H1 (cell line): ENCODE measurements around the gene PCDHGA1. TPM values are rescaled to one million over a fixed set of nuclear protein-coding genes. Genes with fewer than 3 reads are reported as not detected.

Experiments used
- CTCF ChIA-PET: fragments of 300-600 bp; sonication (Branson Sonifier 250); formaldehyde crosslinking; loops from one replicate; lab custom pipeline; 2021; ENCODE audit not compliant: partially characterized antibody; lab: Charles Lee
- POLR2A ChIA-PET: fragments of 300-600 bp; sonication (Branson Sonifier 250); formaldehyde crosslinking; loops from one replicate; lab custom pipeline; 2021; ENCODE audit warnings: inconsistent platforms; ENCODE audit not compliant: partially characterized antibody; lab: Charles Lee
- DNase-seq, 2 experiments: peaks; one replicate each; pipeline versions ENCODE4 v3.0.0 to v3.0.0-alpha.2; 2010 to 2022; ENCODE audit warnings: low spot score in 2 of 2, low read depth in 1 of 2, mixed read lengths in 1 of 2
- FAIRE-seq: peaks from 2 replicates; lab custom pipeline; 2011; peaks lifted over from hg19 to GRCh38; lab: Jason Lieb, UNC
- H2AFZ ChIP-seq: 2 replicates; pipeline ENCODE4 v1.8.1; 2012; ENCODE audit warnings: low read length, inconsistent platforms
- H2AK5ac ChIP-seq: 2 replicates; pipeline ENCODE4 v1.6.1; 2013; ENCODE audit warnings: low read depth, low read length
- H2BK120ac ChIP-seq: replicated peaks from 2 replicates; pipeline ENCODE3; 2013; ENCODE audit warnings: low read depth, low read length, inconsistent platforms
- H2BK12ac ChIP-seq: 2 replicates; pipeline ENCODE4 v1.6.1; 2013; ENCODE audit warnings: low read depth, low read length
- H2BK15ac ChIP-seq: 2 replicates; pipeline ENCODE4 v1.6.1; 2013; ENCODE audit warnings: low read length
- H2BK20ac ChIP-seq: 2 replicates; pipeline ENCODE4 v1.6.1; 2013; ENCODE audit warnings: low read length
- H2BK5ac ChIP-seq: 2 replicates; pipeline ENCODE4 v1.6.1; 2013; ENCODE audit warnings: low read depth, low read length
- H3K14ac ChIP-seq: 2 replicates; pipeline ENCODE4 v1.6.1; 2013; ENCODE audit warnings: inconsistent platforms; ENCODE audit not compliant: insufficient read length
- H3K18ac ChIP-seq: 2 replicates; pipeline ENCODE4 v1.6.1; 2013; ENCODE audit warnings: low read length; ENCODE audit errors: extremely low read depth
- H3K23ac ChIP-seq: 2 replicates; pipeline ENCODE4 v1.6.1; 2013; ENCODE audit warnings: inconsistent platforms; ENCODE audit not compliant: insufficient read length
- H3K23me2 ChIP-seq: 2 replicates; pipeline ENCODE4 v1.6.1; 2013; ENCODE audit warnings: low read depth, low read length
- H3K27ac ChIP-seq: 2 replicates; pipeline ENCODE4 v1.6.1; 2011; ENCODE audit warnings: low read depth, low read length, inconsistent platforms
- H3K27me3 ChIP-seq, 4 experiments: replicated peaks in 1 of 4; 1 replicate in 1 of 4; 2 replicates in 3 of 4; pipeline versions ENCODE4 v1.6.1 to v1.8.1; 2011 to 2013; ENCODE audit warnings: low read length in 3 of 4, mild to moderate bottlenecking in 3 of 4, inconsistent platforms in 2 of 4, mixed read lengths in 2 of 4, moderate library complexity in 1 of 4; ENCODE audit not compliant: control insufficient read depth in 3 of 4, insufficient read depth in 3 of 4; ENCODE audit errors: extremely low read depth in 1 of 4
- H3K36me3 ChIP-seq, 4 experiments: 2 replicates each; pipeline versions ENCODE4 v1.6.1 to v1.8.1; 2011 to 2013; ENCODE audit warnings: mild to moderate bottlenecking in 4 of 4, low read length in 3 of 4, moderate library complexity in 2 of 4, control low read depth in 1 of 4, inconsistent platforms in 1 of 4; ENCODE audit not compliant: insufficient read depth in 4 of 4, control insufficient read depth in 2 of 4
- H3K4ac ChIP-seq: replicated peaks from 2 replicates; pipeline ENCODE3; 2013; ENCODE audit warnings: low read length, low read depth, mixed read lengths, inconsistent platforms; ENCODE audit not compliant: insufficient read length
- H3K4me1 ChIP-seq, 4 experiments: replicated peaks in 1 of 4; 1 replicate in 1 of 4; 2 replicates in 3 of 4; pipeline versions ENCODE4 v1.6.1 to v1.8.1; 2011 to 2013; ENCODE audit warnings: low read length in 3 of 4, inconsistent platforms in 2 of 4, mixed read lengths in 1 of 4; ENCODE audit not compliant: insufficient read depth in 4 of 4, control insufficient read depth in 3 of 4
- H3K4me2 ChIP-seq, 2 experiments: 2 replicates each; pipeline versions ENCODE4 v1.6.1 to v1.8.1; 2011 to 2013; ENCODE audit warnings: low read depth in 2 of 2, low read length in 2 of 2, control low read depth in 1 of 2, inconsistent platforms in 1 of 2, mild to moderate bottlenecking in 1 of 2; ENCODE audit not compliant: insufficient read depth in 1 of 2
- H3K4me3 ChIP-seq, 4 experiments: fragments of 200-600, 300-600 bp in 1 of 4; sonication (generic), shearing (Covaris generic), sonication (Bioruptor Twin) in 1 of 4; 2 replicates each; pipeline versions ENCODE4 v1.5.1 to v1.8.1; 2011 to 2016; ENCODE audit warnings: low read length in 4 of 4, low read depth in 3 of 4, control low read depth in 2 of 4, inconsistent platforms in 2 of 4, mild to moderate bottlenecking in 2 of 4, mixed read lengths in 1 of 4, moderate library complexity in 1 of 4; ENCODE audit not compliant: insufficient read depth in 2 of 4; ENCODE audit errors: extremely low read depth in 1 of 4
- H3K56ac ChIP-seq: replicated peaks from 2 replicates; pipeline ENCODE3; 2013; ENCODE audit warnings: low read depth, mild to moderate bottlenecking, mixed read lengths, low read length, inconsistent platforms; ENCODE audit not compliant: insufficient read length
- H3K79me1 ChIP-seq: 2 replicates; pipeline ENCODE4 v1.6.1; 2013; ENCODE audit warnings: low read depth, low read length, control low read depth
- H3K79me2 ChIP-seq, 2 experiments: 2 replicates each; pipeline versions ENCODE4 v1.6.1 to v1.8.1; 2012 to 2013; ENCODE audit warnings: low read length in 2 of 2, mild to moderate bottlenecking in 2 of 2, inconsistent platforms in 1 of 2; ENCODE audit not compliant: insufficient read depth in 2 of 2, control insufficient read depth in 1 of 2
- H3K9ac ChIP-seq, 4 experiments: replicated peaks in 1 of 4; 1 replicate in 1 of 4; 2 replicates in 3 of 4; pipeline versions ENCODE4 v1.6.1 to v1.8.1; 2011 to 2013; ENCODE audit warnings: low read depth in 3 of 4, low read length in 3 of 4, control low read depth in 2 of 4, mild to moderate bottlenecking in 2 of 4, moderate library complexity in 2 of 4, inconsistent platforms in 1 of 4; ENCODE audit errors: extremely low read depth in 1 of 4
- H3K9me3 ChIP-seq, 2 experiments: 2 replicates each; pipeline versions ENCODE4 v1.6.1 to v1.8.1; 2012 to 2013; ENCODE audit warnings: mild to moderate bottlenecking in 2 of 2, moderate library complexity in 2 of 2, control low read depth in 1 of 2, inconsistent platforms in 1 of 2, low read depth in 1 of 2, low read length in 1 of 2, mixed read lengths in 1 of 2; ENCODE audit not compliant: insufficient read depth in 2 of 2
- H4K20me1 ChIP-seq, 2 experiments: replicated peaks in 1 of 2; 2 replicates each; pipeline versions ENCODE3 to v1.8.1; 2011 to 2013; ENCODE audit warnings: inconsistent platforms in 2 of 2, low read length in 2 of 2, mild to moderate bottlenecking in 1 of 2; ENCODE audit not compliant: insufficient read depth in 2 of 2, control insufficient read depth in 1 of 2
- H4K5ac ChIP-seq: 2 replicates; pipeline ENCODE4 v1.6.1; 2013; ENCODE audit warnings: low read length, low read depth, mixed read lengths, inconsistent platforms; ENCODE audit not compliant: insufficient read length
- H4K8ac ChIP-seq: 2 replicates; pipeline ENCODE4 v1.8.0; 2013; ENCODE audit warnings: mild to moderate bottlenecking, moderate library complexity, low read length, inconsistent platforms; ENCODE audit not compliant: insufficient read depth; ENCODE audit errors: extremely low read depth
- H4K91ac ChIP-seq: replicated peaks from 2 replicates; pipeline ENCODE3; 2013; ENCODE audit warnings: low read length, mixed read lengths, inconsistent platforms; ENCODE audit not compliant: insufficient read length
- BRCA1 ChIP-seq: IDR thresholded peaks from 2 replicates; pipeline ENCODE4 v1.6.1; 2012; ENCODE audit warnings: low read depth, low read length, improper control_type of control experiment
- CHD1 ChIP-seq: IDR thresholded peaks from 2 replicates; pipeline ENCODE4 v1.6.1; 2012; ENCODE audit warnings: low read depth, low read length, improper control_type of control experiment
- CTBP2 ChIP-seq: IDR thresholded peaks from 2 replicates; pipeline ENCODE4 v1.7.0; 2011; ENCODE audit warnings: borderline replicate concordance, mild to moderate bottlenecking, moderate library complexity, mixed read lengths, low read length; ENCODE audit not compliant: insufficient read depth, insufficient read length
- WGBS, 2 experiments: shearing (Covaris generic) in 1 of 2; methylation state at CpG; one replicate each; pipeline versions ENCODE4 v1.1.6 to v1.1.7; 2013 to 2015; ENCODE audit warnings: low lambda C conversion rate in 2 of 2, mixed read lengths in 2 of 2, inconsistent platforms in 1 of 2, low coverage in 1 of 2, missing lambda C conversion rate in 1 of 2; ENCODE audit not compliant: insufficient replicate concordance in 2 of 2, insufficient coverage in 1 of 2, insufficient read length in 1 of 2; ENCODE audit errors: extremely low coverage in 1 of 2, missing lambda C conversion rate in 1 of 2; 5-methylcytosine and 5-hydroxymethylcytosine counted together
- polyA plus RNA-seq, 7 experiments: library from polyadenylated mRNA; depleted of rRNA in 3 of 7; stranded (reverse) in 5 of 7; unstranded in 2 of 7; fragments of >200 nt in 5 of 7; fragments of 200-250 nt in 2 of 7; gene quantifications; 1 replicate in 5 of 7; 2 replicates in 1 of 7; 4 replicates in 1 of 7; pipeline versions ENCODE4 v1.2.1 to v1.2.3, GENCODE V29; 2011 to 2013; ENCODE audit warnings: missing spikeins in 2 of 7, mixed read lengths in 2 of 7
- total RNA-seq: library from RNA; stranded (reverse); fragmentation: NEBNext Ultra II Directional; extraction: Animal tissue kit (Norgen Biotek cat#: 25700); gene quantifications from 2 replicates; pipeline ENCODE4 v1.2.1, GENCODE V29; 2021
- TF ChIP-seq, protein P1 (sequence below): IDR thresholded peaks from 2 replicates; pipeline ENCODE4 v1.6.1; 2012; ENCODE audit warnings: inconsistent platforms
- TF ChIP-seq, protein P2 (sequence below): IDR thresholded peaks from 2 replicates; pipeline ENCODE4 v1.6.1; 2012; ENCODE audit warnings: low read length, inconsistent platforms
- TF ChIP-seq, protein P3 (sequence below): IDR thresholded peaks from 2 replicates; pipeline ENCODE4 v1.6.1; 2011; ENCODE audit warnings: low read length, improper control_type of control experiment
- TF ChIP-seq, protein P4 (sequence below): IDR thresholded peaks from 2 replicates; pipeline ENCODE4 v1.6.1; 2012; ENCODE audit warnings: inconsistent platforms

The PCDHGA1 gene
- total and polyA plus RNA-seq, 2 of the 8 experiments (the other 6 are each of a cell fraction or from before 2014, with no cell fraction given), result 0.57 to 0.89 TPM

DNA sequence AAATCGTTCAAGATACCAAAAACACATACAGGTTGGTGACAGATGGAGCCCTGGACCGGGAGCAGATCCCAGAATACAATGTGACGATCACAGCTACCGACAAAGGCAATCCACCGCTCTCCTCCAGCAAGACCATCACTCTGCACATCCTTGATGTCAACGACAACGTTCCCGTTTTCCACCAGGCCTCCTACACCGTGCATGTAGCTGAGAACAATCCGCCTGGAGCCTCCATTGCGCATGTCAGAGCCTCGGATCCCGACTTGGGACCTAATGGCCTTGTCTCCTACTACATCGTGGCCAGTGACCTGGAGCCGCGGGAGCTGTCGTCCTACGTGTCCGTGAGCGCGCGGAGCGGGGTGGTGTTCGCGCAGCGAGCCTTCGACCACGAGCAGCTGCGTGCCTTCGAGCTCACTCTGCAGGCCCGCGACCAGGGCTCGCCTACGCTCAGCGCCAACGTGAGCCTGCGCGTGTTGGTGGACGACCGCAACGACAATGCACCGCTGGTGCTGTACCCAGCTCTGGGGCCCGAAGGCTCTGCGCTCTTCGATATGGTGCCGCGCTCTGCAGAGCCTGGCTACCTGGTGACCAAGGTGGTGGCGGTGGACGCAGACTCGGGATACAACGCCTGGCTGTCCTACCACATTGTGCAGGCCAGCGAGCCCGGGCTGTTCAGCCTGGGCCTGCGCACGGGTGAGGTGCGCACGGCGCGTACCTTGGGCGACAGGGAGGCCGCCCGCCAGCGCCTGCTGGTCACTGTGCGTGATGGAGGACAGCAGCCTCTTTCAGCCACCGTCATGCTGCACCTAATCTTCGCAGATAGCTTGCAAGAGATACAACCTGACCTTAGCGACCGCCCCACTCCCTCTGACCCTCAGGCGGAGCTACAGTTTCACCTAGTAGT lies 41.5 kb downstream of the PCDHGA1 start:
- no peak overlapping the region for H2BK15ac ChIP-seq
- H3K23me2 ChIP-seq, result no peaks in the 10 kb centered on the region
- H3K56ac ChIP-seq, result no peak overlapping the region
- H4K8ac ChIP-seq, result no peak overlapping the region
- no peak for FAIRE-seq
- no peaks in the 10 kb centered on the region for H3K4me1 ChIP-seq
- H3K9ac ChIP-seq, result no peak overlapping the region
- WGBS, 2 experiments, result 95% methylated on average over 55 of the region's 69 CpGs; no CpG with 5 or more reads in 1 of the 2 experiments
- no peak overlapping the region for H2BK20ac ChIP-seq
- H3K36me3 ChIP-seq, result peaks cover 0 to 3% (median 0%) of the 10 kb centered on the region in 4 experiments; a peak in 2 of 8 replicates
- no peaks in the 10 kb centered on the region for H4K20me1 ChIP-seq
- H3K4me2 ChIP-seq, result no peak overlapping the region
- H2AK5ac ChIP-seq, result no peak overlapping the region
- H3K79me2 ChIP-seq, result no peaks in the 10 kb centered on the region
- no peak overlapping the region for H3K23ac ChIP-seq
- H3K4ac ChIP-seq, result no peak overlapping the region
- H3K79me1 ChIP-seq, result no peaks in the 10 kb centered on the region
- POLR2A ChIA-PET, result no interaction called here
- no peak overlapping the region for H4K91ac ChIP-seq
- CTCF ChIA-PET, result interaction anchor here (0.7 to 3.7 kb wide), 21 partner anchors 9 to 256 kb away, joined by 3 to 27 read pairs (median 5); partner anchors contain the start of genes PCDHB10, PCDHB11, PCDHB9 and PCDHGA10
- H3K9me3 ChIP-seq, result peaks cover 36 to 54% of the 10 kb centered on the region in 2 experiments; a peak in 3 of 4 replicates
- H3K27ac ChIP-seq, result no peak overlapping the region
- no peak overlapping the region for H3K14ac ChIP-seq
- H3K4me3 ChIP-seq, result no peak overlapping the region
- H2BK12ac ChIP-seq, result no peak overlapping the region
- no peak overlapping the region for H4K5ac ChIP-seq
- DNase-seq, result no peak
- no peaks in the 10 kb centered on the region for H3K27me3 ChIP-seq
- no peak overlapping the region for H2AFZ ChIP-seq
- no peak overlapping the region for H3K18ac ChIP-seq
- H2BK120ac ChIP-seq, result no peak overlapping the region
- no peak overlapping the region for H2BK5ac ChIP-seq
- TF ChIP-seq BRCA1 (no peak), CHD1 (no peak), CTBP2 (no peak)
- TF ChIP-seq, protein P1, sequence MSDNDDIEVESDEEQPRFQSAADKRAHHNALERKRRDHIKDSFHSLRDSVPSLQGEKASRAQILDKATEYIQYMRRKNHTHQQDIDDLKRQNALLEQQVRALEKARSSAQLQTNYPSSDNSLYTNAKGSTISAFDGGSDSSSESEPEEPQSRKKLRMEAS, result no peak
- TF ChIP-seq, protein P2, sequence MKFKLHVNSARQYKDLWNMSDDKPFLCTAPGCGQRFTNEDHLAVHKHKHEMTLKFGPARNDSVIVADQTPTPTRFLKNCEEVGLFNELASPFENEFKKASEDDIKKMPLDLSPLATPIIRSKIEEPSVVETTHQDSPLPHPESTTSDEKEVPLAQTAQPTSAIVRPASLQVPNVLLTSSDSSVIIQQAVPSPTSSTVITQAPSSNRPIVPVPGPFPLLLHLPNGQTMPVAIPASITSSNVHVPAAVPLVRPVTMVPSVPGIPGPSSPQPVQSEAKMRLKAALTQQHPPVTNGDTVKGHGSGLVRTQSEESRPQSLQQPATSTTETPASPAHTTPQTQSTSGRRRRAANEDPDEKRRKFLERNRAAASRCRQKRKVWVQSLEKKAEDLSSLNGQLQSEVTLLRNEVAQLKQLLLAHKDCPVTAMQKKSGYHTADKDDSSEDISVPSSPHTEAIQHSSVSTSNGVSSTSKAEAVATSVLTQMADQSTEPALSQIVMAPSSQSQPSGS, result no peak
- TF ChIP-seq, protein P3, sequence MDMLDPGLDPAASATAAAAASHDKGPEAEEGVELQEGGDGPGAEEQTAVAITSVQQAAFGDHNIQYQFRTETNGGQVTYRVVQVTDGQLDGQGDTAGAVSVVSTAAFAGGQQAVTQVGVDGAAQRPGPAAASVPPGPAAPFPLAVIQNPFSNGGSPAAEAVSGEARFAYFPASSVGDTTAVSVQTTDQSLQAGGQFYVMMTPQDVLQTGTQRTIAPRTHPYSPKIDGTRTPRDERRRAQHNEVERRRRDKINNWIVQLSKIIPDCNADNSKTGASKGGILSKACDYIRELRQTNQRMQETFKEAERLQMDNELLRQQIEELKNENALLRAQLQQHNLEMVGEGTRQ, result no peak
- TF ChIP-seq, protein P4, sequence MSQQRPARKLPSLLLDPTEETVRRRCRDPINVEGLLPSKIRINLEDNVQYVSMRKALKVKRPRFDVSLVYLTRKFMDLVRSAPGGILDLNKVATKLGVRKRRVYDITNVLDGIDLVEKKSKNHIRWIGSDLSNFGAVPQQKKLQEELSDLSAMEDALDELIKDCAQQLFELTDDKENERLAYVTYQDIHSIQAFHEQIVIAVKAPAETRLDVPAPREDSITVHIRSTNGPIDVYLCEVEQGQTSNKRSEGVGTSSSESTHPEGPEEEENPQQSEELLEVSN, result no peak
